Mammary epithelial cell (primary cell): Measurements from ENCODE around the gene KIAA1586.

Experiments used
- CTCF ChIP-seq, 2 donors: IDR thresholded peaks in 1 of 2; conservative IDR thresholded peaks in 1 of 2; 2 replicates each; pipeline ENCODE4 v1.5.1; 2011 to 2012; ENCODE audit warnings: inconsistent platforms in 2 of 2, low read length in 2 of 2, mild to moderate bottlenecking in 2 of 2, control low read depth in 1 of 2, low read depth in 1 of 2; ENCODE audit not compliant: insufficient read depth in 1 of 2; ENCODE audit errors: extremely low read depth in 1 of 2
- EZH2 ChIP-seq: IDR thresholded peaks from 2 replicates; pipeline ENCODE4 v1.6.1; 2012; ENCODE audit warnings: low read length, inconsistent platforms, borderline replicate concordance

GRCh38 chr6:57074383-57074782, 27.9 kb downstream of the KIAA1586 start:
- TF ChIP-seq CTCF (conservative IDR thresholded peaks at IDR 0.05 in 1 of 2, IDR thresholded peaks at IDR 0.05 in 1 of 2; ENCODE audit: extremely low read depth in 1 of 2, insufficient read depth in 1 of 2, low read depth in 1 of 2, low read length in 2 of 2) (no peak), EZH2 (no peak)
